Fibroblast of skin of back (primary cell): ENCODE data around the gene SIRT6. TPM values are rescaled to one million over a fixed set of nuclear protein-coding genes. Genes with fewer than 3 reads are reported as not detected.
"Not testable (repeated sequence)": the region's sequence is repeated elsewhere in the genome, so short reads cannot be mapped to it uniquely, and the experiment has no call there.

Experiments used
- DNase-seq: peaks from one replicate; pipeline ENCODE4 v3.0.0-alpha.2; 2013
- polyA plus RNA-seq, 2 experiments: library from polyadenylated mRNA; unstranded; fragments of 120-200 nt; gene quantifications; one replicate each; pipeline ENCODE4 v1.2.1, GENCODE V29; 2013; ENCODE audit not compliant: insufficient read length in 2 of 2

The SIRT6 gene
- polyA plus RNA-seq (2013, experiment 1 of 2; ENCODE audit: insufficient read length) = 23.6 TPM
- 14.0 TPM for polyA plus RNA-seq (2013, experiment 2 of 2; ENCODE audit: insufficient read length)

- DNase-seq = peak; percentile 95
Measured at GRCh38 chr19:4182084-4182810, at the start of gene SIRT6, which contains the start of gene ANKRD24. SIRT6 (minus strand) TSS chr19:4182563; CDS start chr19:4182539, 24 bp downstream. ANKRD24 (plus strand) TSS chr19:4182689; CDS start chr19:4186426, 3,737 bp downstream.

- DNase-seq = not testable (repeated sequence)
Measured at GRCh38 chr19:4232139-4232538, 49.8 kb upstream of the SIRT6 start.

- not testable (repeated sequence) for DNase-seq
Measured at GRCh38 chr19:4231521-4231920, 49.2 kb upstream of the SIRT6 start.

- not testable (repeated sequence) for DNase-seq
Measured at GRCh38 chr19:4230237-4230636, 47.9 kb upstream of the SIRT6 start.

- peak; percentile 62 for DNase-seq
Measured at GRCh38 chr19:4229179-4229931, 47.0 kb upstream of the SIRT6 start, which contains the start of gene EBI3. EBI3 (plus strand) TSS chr19:4229523; CDS start chr19:4229551, 28 bp downstream.

GRCh38 chr19:4228765-4229178, 46.4 kb upstream of the SIRT6 start:
- DNase-seq = no peak

- DNase-seq = no peak
Measured at GRCh38 chr19:4227771-4228170, 45.4 kb upstream of the SIRT6 start.

GRCh38 chr19:4225885-4226284, 43.5 kb upstream of the SIRT6 start:
- no peak for DNase-seq

GRCh38 chr19:4224470-4224869, 42.1 kb upstream of the SIRT6 start:
- DNase-seq = no peak

- DNase-seq = no peak
Measured at GRCh38 chr19:4220188-4220587, 37.8 kb upstream of the SIRT6 start.

- DNase-seq = not testable (repeated sequence)
Measured at GRCh38 chr19:4218523-4218922, 36.2 kb upstream of the SIRT6 start.

GRCh38 chr19:4217429-4218264, 35.3 kb upstream of the SIRT6 start:
- no peak for DNase-seq

- DNase-seq = no peak
Measured at GRCh38 chr19:4216846-4217245, 34.5 kb upstream of the SIRT6 start.

GRCh38 chr19:4215807-4216206, 33.4 kb upstream of the SIRT6 start:
- no peak for DNase-seq

- DNase-seq = no peak
Measured at GRCh38 chr19:4213116-4213515, 30.8 kb upstream of the SIRT6 start.

- DNase-seq = no peak
Measured at GRCh38 chr19:4210166-4210731, 27.9 kb upstream of the SIRT6 start.

- DNase-seq = peak; percentile 30
Measured at GRCh38 chr19:4208385-4209094, 26.2 kb upstream of the SIRT6 start.

- peak; percentile 41 for DNase-seq
Measured at GRCh38 chr19:4206818-4207484, 24.6 kb upstream of the SIRT6 start.

GRCh38 chr19:4201798-4202197, 19.4 kb upstream of the SIRT6 start:
- no peak for DNase-seq

- DNase-seq = no peak
Measured at GRCh38 chr19:4200940-4201542, 18.7 kb upstream of the SIRT6 start.
